ES-I3 (cell line): ENCODE measurements around the gene PFDN6.
"Not testable (repeated sequence)": the region's sequence is repeated elsewhere in the genome, so short reads cannot be mapped to it uniquely, and the experiment has no call there.

Source experiments
- H3K36me3 ChIP-seq: 2 replicates; pipeline ENCODE4 v1.6.1; 2013; ENCODE audit warnings: mild to moderate bottlenecking, low read length, control low read depth, moderate library complexity; ENCODE audit not compliant: insufficient read depth
- H3K4me1 ChIP-seq: 2 replicates; pipeline ENCODE4 v1.6.1; 2013; ENCODE audit warnings: mild to moderate bottlenecking, control low read depth, low read length; ENCODE audit not compliant: insufficient read depth
- H3K9ac ChIP-seq: 2 replicates; pipeline ENCODE4 v1.6.1; 2013; ENCODE audit warnings: low read depth, mild to moderate bottlenecking, low read length, moderate library complexity
- H3K9me3 ChIP-seq: 2 replicates; pipeline ENCODE4 v1.6.1; 2013; ENCODE audit warnings: mild to moderate bottlenecking, low read length, moderate library complexity; ENCODE audit not compliant: control insufficient read depth, insufficient read depth

PFDN6 gene

GRCh38 chr6:33264015-33264414, 25.4 kb upstream of the PFDN6 start:
- Histone ChIP-seq H3K9me3 (no peaks in the 10 kb centered on the region), H3K36me3 (no peaks in the 10 kb centered on the region; the same call in 1 of the 2 replicates), H3K4me1 (no peaks in the 10 kb centered on the region), H3K9ac (no peak overlapping the region)

GRCh38 chr6:33271117-33271467, 18.3 kb upstream of the PFDN6 start:
- Histone ChIP-seq H3K36me3 (peaks cover 35% of the 10 kb centered on the region), H3K9me3 (no peaks in the 10 kb centered on the region), H3K9ac (peak overlapping the region; percentile 99), H3K4me1 (peaks cover 12% of the 10 kb centered on the region; the same call in 1 of the 2 replicates)

DNA sequence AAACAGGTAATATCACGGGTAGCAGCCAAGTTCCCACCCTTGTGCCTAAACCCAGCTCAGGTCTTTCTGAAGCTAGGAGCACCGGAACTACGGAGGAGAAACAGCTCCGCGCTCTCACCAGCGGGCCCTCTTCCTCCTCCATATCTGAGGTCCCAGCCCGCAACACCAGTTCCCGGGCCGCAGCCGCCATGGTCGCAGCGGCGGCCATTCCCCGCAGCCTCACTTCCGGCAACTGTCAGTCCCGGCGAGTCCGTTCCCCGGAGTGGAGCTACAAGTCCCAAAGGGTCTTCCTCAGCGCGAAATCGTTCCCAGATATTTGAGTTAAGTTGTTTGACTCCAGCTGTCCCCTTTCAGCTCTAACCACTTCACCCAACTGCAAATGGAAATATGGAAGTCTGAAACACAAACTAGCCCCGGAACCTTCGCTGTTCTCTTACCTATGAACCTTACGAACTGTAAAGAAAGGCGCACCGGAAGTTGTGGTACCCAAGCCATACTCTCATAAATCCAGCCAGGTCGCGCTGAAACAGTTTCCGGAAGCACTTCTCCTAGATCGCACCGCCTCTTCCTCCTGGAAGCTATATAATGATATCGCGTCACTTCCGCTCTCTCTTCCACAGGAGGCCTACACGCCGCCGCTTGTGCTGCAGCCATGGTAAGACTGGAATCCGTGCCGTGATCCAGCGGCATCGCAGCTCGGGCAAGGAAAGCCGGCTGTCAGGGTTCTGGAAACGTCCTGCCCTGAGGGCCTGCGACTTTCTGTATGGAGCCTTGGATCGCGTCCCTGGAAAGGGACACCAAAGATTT, 17.7 kb upstream of the PFDN6 start, which contains the start of the genes RPS18 and VPS52:
TSS of gene RPS18 (plus strand) at position 608 of the 807 bp plus-strand sequence. CDS start at position 653, 45 bp downstream.
TSS of gene VPS52 (minus strand) at position 409 of the 807 bp plus-strand sequence. CDS start at position 208, 201 bp downstream.
- H3K9me3 ChIP-seq, result no peaks in the 10 kb centered on the region
- peaks cover 12% of the 10 kb centered on the region; the same call in 1 of the 2 replicates for H3K4me1 ChIP-seq
- peak within 1 kb of the TSS; percentile 99 for H3K9ac ChIP-seq
- peaks cover 36% of the 10 kb centered on the region for H3K36me3 ChIP-seq

DNA sequence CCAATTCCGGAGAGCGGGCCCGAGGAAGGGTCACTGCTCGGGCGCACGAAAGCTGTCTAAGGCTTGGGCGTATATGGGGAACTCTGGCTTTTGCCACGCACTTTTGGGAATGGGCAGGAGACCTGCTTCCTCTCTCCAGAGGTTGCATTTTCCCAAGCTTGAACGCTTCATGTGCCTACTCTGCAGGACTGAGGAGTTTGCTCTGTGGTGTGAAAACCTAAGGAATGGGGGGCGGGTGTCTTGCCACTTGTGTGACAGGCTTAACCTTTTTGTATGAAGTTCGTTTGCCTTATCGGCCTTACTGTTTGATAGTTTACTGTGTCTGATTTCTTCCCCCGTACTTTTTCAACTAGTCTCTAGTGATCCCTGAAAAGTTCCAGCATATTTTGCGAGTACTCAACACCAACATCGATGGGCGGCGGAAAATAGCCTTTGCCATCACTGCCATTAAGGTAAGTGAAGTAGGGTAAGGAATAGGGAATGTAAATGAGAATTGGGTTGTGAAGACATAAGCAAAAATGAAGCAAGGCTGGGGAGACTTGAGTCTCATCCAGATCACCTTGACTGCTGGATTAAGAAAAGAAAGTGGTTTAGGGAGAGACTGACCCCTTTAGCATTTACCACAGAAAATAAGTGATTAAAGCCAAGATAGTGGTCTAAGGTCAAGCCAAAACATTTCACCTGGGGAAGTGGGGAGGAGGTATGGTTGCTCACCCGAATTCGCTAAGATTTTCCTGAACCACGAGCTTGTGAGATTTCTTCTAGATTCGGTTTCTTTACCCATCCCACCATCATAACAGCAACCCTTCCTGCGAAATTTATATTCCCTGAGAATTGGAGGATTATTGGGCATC, 16.9 kb upstream of the PFDN6 start:
- peaks cover 12% of the 10 kb centered on the region; the same call in 1 of the 2 replicates for H3K4me1 ChIP-seq
- peaks cover 36% of the 10 kb centered on the region for H3K36me3 ChIP-seq
- H3K9me3 ChIP-seq, result no peaks in the 10 kb centered on the region
- peak overlapping the region; percentile 99 for H3K9ac ChIP-seq

- Histone ChIP-seq H3K36me3 (peaks cover 36% of the 10 kb centered on the region), H3K9me3 (no peaks in the 10 kb centered on the region), H3K4me1 (peaks cover 12% of the 10 kb centered on the region), H3K9ac (peak overlapping the region; percentile 99)
Measured at GRCh38 chr6:33273129-33273923, 16.1 kb upstream of the PFDN6 start.

- H3K36me3 ChIP-seq, result peaks cover 39% of the 10 kb centered on the region
- H3K9ac ChIP-seq, result peak overlapping the region; percentile 22; the same call in 1 of the 2 replicates
- peaks cover 16% of the 10 kb centered on the region for H3K4me1 ChIP-seq
- no peaks in the 10 kb centered on the region for H3K9me3 ChIP-seq
Measured at GRCh38 chr6:33273924-33274902, 15.2 kb upstream of the PFDN6 start.

GRCh38 chr6:33275795-33276580, 13.4 kb upstream of the PFDN6 start:
- Histone ChIP-seq H3K36me3 (peaks cover 44% of the 10 kb centered on the region), H3K4me1 (peaks cover 16% of the 10 kb centered on the region), H3K9ac (peak overlapping the region; percentile 64; the same call in 1 of the 2 replicates)
- H3K9me3 ChIP-seq, result not testable (repeated sequence)

GRCh38 chr6:33276581-33276863, 12.9 kb upstream of the PFDN6 start:
- H3K9ac ChIP-seq, result peak overlapping the region; percentile 64
- peaks cover 44% of the 10 kb centered on the region for H3K36me3 ChIP-seq
- peaks cover 16% of the 10 kb centered on the region for H3K4me1 ChIP-seq

DNA sequence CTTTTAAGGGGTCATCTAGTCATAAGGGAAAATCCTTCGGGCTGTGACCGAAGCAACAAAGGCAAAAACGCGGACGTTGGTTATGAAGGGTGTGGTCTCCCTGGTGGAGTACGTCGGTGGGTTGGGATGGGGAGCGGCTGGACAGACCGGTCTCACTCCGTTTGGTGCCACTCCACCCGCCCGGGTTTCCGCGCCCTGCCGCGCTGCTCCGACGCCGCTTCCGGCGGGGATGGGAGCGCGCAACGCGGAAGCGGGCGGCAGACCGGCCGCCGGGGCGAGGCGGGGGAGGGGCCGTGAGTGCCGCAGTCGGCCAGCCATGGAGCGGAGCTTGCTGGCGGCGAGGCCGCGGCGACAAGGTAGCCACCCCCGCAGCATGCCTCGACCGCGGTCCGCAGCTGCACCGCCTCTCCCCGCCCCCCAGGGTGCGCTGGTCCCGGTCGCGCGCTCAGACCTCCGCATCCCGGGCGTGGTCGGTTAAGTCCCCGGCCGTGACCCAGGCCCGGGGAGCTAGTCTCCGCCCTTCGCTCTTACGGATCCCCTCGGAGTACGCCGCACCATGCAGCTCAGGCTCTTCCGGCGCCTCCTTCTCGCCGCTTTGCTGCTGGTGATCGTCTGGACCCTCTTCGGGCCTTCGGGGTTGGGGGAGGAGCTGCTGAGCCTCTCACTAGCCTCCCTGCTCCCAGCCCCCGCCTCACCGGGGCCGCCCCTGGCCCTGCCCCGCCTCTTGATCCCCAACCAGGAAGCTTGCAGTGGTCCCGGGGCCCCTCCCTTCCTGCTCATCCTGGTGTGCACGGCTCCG, 12.3 kb upstream of the PFDN6 start, which contains the start of gene B3GALT4:
TSS of gene B3GALT4 (plus strand) at position 260 of the 799 bp plus-strand sequence. CDS start at position 557, 297 bp downstream.
- peaks cover 16% of the 10 kb centered on the region for H3K4me1 ChIP-seq
- peak within 1 kb of the TSS; percentile 64 for H3K9ac ChIP-seq
- H3K36me3 ChIP-seq, result peaks cover 44% of the 10 kb centered on the region
- no peaks in the 10 kb centered on the region for H3K9me3 ChIP-seq

More at GRCh38 chr6:33276581-33276863, 12.9 kb upstream of the PFDN6 start:
- H3K9me3 ChIP-seq, result no peaks in the 10 kb centered on the region

DNA sequence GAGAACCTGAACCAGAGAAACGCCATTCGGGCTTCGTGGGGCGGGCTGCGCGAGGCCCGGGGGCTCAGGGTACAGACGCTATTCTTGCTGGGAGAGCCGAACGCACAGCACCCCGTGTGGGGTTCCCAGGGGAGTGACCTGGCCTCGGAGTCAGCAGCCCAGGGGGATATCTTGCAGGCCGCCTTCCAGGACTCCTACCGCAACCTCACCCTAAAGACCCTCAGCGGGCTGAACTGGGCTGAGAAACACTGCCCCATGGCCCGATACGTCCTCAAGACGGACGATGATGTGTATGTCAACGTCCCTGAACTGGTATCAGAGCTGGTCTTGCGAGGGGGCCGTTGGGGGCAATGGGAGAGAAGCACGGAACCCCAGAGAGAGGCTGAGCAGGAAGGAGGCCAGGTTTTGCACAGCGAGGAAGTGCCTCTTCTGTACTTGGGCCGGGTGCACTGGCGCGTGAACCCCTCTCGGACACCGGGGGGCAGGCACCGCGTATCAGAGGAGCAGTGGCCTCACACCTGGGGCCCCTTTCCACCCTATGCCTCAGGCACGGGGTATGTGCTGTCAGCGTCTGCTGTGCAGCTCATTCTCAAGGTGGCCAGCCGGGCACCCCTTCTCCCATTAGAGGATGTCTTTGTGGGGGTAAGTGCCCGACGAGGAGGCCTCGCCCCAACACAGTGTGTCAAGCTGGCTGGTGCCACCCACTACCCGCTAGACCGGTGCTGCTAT, 11.6 kb upstream of the PFDN6 start:
- no peaks in the 10 kb centered on the region for H3K9me3 ChIP-seq
- H3K4me1 ChIP-seq, result peaks cover 16% of the 10 kb centered on the region
- peak overlapping the region; percentile 64 for H3K9ac ChIP-seq
- peaks cover 39% of the 10 kb centered on the region for H3K36me3 ChIP-seq

DNA sequence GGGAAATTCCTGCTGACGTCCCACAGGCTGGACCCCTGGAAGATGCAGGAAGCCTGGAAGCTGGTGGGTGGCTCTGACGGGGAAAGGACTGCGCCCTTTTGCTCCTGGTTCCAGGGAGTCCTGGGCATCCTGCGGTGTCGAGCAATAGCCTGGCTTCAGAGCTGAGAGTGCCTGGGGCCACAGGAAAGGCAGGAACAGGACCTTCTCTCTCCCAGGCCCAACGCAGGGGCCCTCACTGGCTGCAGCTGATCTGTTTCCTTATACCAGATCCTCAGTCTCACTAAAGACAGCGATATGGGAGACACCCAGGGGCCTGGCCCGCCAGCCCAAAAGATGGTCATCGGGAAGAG, 11.0 kb upstream of the PFDN6 start:
- H3K9ac ChIP-seq, result peak overlapping the region; percentile 64; the same call in 1 of the 2 replicates
- H3K36me3 ChIP-seq, result peaks cover 33% of the 10 kb centered on the region
- H3K9me3 ChIP-seq, result no peaks in the 10 kb centered on the region
- peaks cover 16% of the 10 kb centered on the region for H3K4me1 ChIP-seq
